ENCODE data around the gene SNX33.

DNA sequence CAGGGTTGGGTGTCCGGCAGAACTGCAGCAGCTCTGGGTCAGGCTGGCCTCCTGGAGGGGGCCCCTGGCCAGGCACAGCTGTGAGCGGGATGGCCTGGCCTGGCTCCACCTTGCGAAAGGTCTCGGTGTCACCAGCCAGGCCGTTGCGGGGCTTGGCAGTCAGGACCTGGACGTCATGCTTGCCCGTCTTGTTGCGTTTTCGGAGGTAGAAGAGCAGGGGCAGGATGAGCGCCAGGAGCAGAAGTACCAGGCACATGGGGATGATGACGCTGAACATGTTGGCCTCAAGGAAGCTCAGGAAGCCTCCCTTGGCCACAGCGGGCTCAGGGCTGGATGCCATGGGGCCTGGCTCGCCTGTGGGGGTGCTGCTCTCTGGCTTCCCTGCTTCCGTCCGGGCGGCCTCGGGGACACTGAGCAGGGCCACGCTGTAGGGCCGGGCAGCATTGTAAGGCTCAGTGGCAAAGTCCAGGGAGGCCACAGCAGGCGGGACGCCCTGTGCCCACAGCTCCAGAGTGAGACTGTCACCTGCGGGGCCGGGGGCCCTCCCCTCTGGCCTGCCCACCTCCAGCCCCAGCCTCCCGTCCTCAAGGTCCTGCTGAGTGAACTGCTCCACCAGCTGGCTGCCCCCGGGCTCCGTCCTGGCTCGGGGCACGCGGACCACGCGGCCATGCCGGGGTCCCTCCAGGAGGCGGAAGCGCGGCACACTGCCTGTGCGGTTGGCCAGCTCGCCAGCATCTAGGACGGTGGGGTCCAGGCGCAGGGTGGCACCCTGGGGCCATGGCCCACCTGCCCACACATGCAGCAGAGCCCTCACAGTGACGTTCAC lies 28.1 kb downstream of the SNX33 start:
- TF ChIP-seq, protein P1, sequence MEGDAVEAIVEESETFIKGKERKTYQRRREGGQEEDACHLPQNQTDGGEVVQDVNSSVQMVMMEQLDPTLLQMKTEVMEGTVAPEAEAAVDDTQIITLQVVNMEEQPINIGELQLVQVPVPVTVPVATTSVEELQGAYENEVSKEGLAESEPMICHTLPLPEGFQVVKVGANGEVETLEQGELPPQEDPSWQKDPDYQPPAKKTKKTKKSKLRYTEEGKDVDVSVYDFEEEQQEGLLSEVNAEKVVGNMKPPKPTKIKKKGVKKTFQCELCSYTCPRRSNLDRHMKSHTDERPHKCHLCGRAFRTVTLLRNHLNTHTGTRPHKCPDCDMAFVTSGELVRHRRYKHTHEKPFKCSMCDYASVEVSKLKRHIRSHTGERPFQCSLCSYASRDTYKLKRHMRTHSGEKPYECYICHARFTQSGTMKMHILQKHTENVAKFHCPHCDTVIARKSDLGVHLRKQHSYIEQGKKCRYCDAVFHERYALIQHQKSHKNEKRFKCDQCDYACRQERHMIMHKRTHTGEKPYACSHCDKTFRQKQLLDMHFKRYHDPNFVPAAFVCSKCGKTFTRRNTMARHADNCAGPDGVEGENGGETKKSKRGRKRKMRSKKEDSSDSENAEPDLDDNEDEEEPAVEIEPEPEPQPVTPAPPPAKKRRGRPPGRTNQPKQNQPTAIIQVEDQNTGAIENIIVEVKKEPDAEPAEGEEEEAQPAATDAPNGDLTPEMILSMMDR (IDR thresholded peaks at IDR 0.05): no peak
- TF ChIP-seq EP300 (IDR thresholded peaks at IDR 0.05) (no peak), POLR2A (IDR thresholded peaks at IDR 0.05; ENCODE audit: low read depth) (no peak), POLR2AphosphoS5 (IDR thresholded peaks at IDR 0.05) (peak in 1 of 2 donors; percentile 41)
